ENCODE results near the gene CCL23.
"Not testable (repeated sequence)": the region's sequence is repeated elsewhere in the genome, so short reads cannot be mapped to it uniquely, and the experiment has no call there.

Gene CCL23

DNA sequence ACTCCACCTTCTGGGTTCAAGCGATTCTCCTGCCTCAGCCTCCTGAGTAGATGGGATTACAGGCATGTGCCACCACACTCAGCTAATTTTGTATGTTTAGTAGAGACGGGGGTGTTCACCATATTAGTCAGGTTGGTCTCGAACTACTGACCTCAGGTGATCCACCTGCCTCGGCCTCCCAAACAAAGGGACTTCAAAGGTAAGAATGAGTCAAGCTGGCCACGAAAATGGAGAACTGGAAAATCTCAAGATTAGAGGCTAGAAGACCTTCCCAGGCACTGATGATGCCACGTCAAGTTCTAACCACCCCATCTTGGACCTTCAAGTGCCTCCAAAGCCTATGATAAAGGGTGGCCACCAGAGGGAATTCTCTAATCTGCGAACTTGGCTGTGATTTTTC lies 15.1 kb downstream of the CCL23 start:
- DNase-seq = no peak

DNA sequence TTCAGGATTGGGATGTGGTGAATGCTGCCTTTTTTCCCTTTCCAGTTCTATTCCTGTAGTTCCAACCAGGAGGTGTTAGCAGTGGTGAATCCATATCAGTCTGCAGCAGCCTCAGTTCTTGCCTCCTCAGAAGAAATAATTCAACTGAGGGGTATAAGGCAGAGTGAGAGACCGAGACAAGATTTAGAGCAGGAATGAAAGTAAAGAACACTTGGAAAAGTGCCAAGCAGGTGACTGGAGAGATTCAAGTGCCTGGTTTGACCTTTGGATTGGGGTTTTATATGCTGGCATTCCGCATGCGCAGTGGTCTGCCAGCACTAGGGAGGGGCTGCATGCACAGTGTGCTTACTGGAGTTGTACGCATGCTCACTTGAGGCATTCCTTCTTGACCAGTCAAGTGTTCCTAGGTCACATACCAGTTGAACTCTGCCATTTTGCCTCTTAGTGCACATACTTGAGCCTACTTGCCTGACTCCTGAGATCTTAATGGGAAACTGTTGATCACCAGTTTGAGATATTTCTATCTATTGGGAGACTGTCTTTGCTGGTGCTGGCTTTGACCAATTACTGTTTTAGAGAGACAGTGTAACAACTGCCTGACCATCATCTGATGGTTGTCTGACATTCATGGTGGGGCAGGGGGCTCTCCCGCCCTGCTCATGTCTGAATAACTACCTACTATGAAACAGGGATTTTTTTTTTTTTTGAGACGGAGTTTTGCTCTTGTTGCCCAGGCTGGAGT lies 15.7 kb downstream of the CCL23 start:
- no peak for DNase-seq

DNA sequence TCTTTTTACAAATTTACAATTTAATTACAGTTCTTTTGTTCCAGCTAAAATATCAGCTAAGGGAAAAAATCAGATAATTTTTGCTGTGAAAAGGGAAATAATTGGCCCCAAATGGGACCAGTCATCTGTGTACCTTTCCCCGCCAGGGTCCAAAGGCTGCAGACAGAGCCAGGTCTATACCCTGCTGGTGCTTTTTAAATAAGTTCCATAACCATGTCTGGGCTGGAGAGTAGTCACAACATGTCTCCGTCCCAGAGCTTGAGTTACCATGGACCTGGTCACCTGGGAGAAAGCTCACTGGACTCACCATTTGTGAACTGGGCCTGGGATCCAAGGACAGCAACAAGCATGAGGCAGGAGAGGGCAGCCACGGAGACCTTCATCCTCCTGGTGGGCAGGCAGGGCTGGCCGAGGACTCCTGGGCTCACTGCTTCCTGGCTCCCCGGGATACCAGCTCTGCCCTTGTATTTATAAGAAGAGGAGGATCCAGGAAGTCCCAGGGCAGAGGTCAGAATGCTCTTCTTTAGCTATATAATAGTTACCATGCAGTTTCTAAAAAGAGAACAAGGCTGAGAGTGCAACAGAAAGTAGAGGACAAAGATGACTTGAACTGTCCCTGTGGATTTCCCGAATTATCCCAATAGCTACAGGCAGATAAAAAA lies 16.5 kb downstream of the CCL23 start, which contains the start of gene CCL15:
Gene CCL15, minus strand, starts transcription at position 444 of the 662 bp plus-strand sequence. Its CDS starts 61 bp downstream, at position 383.
- DNase-seq = no peak

DNA sequence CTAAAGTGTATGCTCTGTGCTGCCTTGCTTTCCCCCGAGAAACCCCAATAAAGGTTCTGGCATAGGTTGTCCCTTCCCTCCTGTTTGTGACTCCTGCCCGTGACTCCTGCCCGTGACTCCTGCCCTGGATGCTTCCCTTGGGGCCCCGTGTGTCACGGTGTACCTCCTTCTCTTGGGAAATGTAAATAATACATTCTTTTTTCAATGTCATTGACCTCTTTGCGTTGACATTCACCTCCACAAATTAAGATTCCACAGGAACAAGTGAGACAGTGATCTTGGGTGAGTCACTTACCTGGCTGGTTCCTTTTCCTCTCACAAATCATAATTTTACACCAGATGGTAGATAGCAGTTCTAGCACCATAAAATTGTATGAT lies 17.1 kb downstream of the CCL23 start:
- DNase-seq = no peak

DNA sequence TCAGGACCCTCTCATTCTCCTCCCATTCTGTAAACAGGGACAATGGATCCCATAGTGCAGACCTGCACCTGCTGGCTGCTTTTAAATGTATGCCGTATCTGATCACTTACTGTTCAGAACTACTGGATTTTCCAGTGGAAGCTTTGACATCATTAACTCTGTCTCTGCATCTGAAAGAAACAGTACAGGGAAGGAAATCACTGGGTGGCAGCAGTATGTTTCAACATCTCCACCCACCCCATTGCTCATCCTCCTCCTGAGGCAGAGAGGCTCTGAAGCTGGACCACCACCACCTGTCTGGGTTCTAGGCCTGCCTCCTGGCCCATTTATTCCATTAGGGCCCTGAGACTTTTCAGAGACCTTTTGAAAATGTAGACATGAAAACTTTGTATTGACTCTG lies 19.0 kb downstream of the CCL23 start:
- DNase-seq = no peak

DNA sequence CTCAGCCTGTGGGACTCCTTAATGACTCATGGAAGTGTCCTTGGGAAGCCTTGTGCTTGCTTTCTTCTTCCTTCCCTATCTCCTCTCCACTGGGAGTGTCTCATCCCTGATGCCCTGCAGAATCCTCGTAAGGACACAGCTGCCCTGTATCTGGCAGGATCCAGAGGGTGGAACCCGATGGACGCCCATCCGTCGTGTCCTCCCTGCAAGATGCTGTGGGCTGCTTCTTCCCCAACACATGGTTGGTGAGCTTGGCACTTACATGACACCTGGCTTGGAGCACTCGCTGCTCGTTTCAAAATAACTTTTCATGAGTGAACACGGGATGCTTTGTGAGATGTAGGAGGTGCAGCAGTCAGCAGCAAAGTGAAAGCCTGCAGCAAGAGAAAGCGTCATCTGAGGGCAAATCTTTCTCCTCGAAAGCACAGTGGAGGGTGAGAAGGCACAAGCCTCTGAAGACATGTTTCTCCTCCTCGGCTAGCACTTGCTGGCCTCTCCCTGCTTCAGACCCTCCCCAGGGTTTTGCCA lies 19.7 kb downstream of the CCL23 start:
- no peak for DNase-seq

DNA sequence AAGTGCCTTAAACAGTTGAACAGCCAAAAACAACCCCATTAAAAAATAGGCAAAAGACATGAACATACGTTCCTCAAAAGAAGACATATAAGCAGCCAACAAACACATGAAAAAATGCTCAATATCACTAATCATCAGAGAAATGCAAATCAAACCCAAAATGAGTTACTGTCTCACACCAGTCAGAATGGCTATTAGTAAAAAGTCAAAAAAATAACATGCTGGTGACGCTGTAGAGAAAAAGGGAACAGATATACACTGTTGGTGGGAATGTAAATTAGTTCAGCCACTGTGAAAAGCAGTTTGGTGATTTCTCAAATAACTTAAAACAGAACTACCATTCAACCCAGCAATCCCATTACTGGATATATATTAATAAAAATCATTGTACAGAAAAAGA lies 22.4 kb downstream of the CCL23 start:
- DNase-seq = not testable (repeated sequence)

DNA sequence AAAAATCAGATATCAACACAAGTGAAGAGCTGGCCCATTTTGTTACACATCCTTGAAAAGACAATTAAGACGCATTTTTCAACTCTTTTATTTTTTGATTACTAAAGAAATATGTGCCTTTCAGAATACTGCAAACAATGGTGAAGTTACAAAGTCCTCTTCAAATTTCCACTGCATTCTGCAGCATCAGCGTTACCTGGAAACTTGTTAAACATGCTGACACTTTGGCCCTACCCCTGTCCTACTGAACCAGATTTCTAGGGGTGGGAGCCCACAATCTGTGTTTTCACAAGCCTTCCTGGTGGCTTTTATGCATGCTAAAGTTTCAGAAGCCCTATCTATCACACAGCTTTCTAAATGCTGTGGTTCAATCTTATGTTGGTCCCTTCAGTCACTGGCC lies 26.7 kb downstream of the CCL23 start:
- DNase-seq = no peak

DNA sequence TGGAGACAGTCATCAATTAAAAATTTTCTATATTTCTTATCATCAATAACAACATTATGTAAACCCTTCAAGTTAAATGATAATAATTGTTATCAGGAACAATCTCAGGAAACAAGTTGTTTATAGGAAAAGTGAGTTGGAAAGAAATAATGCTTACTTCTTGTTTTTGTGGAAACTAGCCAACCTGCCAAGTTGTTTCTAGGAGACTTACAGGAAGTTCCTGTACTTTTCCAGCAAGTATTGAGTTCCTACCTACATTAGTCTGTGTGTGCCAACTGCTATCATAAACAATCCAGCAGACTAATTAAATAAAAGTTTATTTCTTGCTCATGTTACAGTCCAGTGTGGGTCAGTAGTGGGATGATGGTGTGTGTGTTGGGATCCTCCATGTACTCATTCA lies 29.6 kb downstream of the CCL23 start:
- DNase-seq = no peak

DNA sequence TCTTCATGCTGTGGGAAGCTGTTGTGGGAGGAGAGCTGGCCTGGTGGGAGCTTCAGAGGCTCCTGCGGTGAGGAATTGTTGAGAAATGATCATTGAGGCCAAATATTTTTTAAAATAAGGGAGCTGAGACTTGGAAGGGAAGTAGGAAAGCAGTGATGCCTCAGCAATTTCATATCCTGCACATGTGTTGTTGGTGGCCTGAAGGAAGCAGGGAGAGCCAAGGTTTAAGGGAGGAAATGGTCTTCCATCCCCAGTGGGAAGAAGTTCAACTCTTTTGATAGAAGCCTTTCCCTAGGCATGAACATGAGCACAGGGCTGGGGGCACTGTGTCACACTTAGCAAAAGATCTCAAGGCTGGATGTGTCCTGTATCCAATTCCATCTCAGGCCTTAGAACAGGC lies 31.1 kb downstream of the CCL23 start, which contains the start of gene CCL14:
Gene CCL14, minus strand, starts transcription at position 87 of the 400 bp plus-strand sequence. Its CDS starts 80 bp downstream, at position 7.
- DNase-seq = no peak

DNA sequence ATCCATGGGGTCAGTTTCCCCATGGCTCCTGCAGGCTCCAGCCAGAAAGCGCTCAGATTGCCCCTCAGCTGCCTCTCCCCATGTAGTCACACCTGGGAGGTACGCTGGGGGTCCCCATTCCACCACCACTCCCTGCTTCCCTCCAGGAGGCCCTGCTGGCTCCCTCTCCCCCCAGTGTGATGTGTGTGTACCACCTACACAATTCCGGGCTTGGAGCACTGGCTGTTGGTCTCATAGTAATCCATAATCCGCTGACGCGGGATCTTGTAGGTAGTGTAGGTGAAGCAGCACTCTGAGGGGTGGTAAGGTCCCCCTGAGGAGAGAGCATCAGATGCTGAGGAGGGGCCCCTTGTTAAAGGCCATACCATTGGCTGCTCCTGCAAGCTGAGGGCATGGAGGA lies 33.6 kb downstream of the CCL23 start:
- DNase-seq = no peak

DNA sequence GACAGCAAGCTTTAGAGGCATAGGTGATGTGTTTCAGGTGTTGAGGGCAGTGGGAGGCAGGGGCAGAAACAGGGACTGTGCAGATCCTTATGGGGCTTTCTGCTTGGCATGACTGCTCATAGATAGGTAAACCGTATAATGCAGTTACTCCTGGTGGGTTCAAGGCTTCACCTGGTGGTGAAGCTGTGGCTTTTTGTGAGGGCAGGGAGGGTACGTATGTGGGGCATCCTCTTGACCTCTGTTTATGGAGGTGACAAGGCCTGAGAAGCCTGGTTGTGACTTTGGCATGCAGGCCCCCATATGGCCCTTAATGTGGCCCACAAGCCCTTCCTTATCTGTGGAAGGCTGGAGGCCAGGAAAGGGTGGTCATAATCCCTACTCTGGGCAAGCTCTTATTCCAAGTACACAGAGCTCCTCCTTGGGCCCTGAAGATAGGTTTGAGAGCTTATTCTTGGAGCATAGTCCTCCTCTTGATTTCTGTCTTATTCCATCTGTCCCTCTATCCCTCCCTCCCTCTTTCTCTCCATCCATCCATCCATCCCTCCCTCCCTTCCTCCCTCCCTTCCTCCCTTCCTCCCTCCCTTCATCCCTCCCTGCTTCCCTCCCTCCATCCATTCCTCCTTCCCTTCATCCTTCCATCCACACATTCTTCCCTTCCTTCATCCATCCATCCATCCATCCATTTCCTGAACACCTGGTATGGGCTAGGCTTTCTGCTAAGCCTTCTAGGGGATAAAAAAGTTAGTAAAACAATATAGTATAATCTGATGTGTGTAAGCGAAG lies 35.2 kb downstream of the CCL23 start:
- no peak for DNase-seq

DNA sequence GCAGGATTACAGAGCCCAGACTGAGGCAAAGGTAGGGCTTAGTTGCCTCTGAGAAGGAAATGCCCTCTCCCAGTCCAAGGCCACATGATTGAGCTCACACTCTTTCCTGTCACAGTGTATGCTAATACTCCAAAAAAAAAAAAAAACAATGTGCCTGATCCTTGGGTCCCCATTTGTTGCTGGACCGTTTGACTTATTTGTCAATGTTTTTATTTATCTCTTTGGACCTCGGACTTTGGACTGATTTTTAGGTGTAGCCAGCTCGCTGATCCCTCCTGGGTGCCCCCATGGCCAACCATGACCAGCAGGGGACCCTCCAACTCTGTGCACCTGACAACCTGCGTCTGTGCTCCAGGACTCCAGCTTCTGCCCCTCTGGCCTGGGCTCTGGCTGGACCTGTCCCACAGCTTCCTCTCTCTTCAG lies 35.9 kb downstream of the CCL23 start:
- no peak for DNase-seq

DNA sequence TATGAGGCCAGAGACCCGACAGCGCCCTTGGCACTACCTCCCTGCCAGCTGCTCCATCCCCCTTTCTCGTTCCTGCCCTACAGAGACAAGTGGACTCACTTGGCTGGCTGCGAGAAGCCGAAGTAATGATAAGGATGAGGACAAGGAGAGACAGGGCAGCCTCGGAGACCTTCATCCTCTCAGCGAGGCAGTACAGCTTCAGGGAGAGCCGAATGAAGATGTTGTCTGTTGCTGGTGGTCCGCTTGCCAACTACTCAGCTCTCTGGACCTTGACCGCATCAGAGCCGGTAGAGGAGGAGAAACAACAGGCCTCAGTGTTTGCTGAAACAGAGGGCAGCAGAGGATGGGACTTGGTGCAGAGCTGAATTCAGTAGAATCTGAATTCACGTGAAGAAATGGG lies 36.5 kb downstream of the CCL23 start, which contains the start of gene CCL16:
Gene CCL16, minus strand, starts transcription at position 252 of the 400 bp plus-strand sequence. Its CDS starts 77 bp downstream, at position 175.
- DNase-seq = no peak

DNA sequence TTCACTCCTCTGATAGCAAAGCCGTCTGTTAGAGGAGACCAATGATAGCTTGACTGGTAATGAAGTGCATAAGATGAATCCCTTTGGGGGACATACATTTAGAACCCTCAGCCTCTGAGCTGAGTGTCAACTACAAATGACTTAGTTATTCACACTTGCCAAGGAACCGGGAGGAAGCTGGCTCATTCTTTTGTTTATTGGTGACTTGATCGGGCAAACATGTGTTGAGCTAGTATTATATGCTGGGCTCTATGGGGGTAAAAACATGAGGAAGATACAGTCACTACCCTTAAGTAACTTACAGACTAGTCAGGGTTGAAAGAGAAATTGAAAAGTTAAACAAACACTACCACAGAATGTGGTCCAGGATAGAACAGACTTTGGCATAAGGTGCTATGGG lies 39.4 kb downstream of the CCL23 start:
- DNase-seq = no peak

DNA sequence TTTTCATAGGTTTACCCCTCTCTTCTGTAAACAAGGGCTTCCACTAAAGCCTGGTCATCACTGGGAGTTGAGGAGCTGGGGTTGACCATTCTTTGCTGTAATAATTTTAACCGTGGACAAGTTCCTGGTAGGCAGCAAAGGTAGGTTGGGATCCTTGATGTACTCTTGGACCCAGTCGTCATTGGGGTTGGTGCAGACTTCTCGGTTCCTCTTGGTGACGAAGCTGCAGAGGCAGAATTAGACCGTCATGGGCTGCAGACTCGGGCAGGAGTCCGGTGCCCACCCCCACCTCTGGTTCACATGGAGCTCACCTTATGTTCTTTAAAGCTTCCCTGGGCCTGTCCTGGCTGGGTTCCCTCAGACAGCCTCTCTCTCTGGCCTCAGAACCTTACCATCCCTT lies 40.3 kb downstream of the CCL23 start:
- no peak for DNase-seq

DNA sequence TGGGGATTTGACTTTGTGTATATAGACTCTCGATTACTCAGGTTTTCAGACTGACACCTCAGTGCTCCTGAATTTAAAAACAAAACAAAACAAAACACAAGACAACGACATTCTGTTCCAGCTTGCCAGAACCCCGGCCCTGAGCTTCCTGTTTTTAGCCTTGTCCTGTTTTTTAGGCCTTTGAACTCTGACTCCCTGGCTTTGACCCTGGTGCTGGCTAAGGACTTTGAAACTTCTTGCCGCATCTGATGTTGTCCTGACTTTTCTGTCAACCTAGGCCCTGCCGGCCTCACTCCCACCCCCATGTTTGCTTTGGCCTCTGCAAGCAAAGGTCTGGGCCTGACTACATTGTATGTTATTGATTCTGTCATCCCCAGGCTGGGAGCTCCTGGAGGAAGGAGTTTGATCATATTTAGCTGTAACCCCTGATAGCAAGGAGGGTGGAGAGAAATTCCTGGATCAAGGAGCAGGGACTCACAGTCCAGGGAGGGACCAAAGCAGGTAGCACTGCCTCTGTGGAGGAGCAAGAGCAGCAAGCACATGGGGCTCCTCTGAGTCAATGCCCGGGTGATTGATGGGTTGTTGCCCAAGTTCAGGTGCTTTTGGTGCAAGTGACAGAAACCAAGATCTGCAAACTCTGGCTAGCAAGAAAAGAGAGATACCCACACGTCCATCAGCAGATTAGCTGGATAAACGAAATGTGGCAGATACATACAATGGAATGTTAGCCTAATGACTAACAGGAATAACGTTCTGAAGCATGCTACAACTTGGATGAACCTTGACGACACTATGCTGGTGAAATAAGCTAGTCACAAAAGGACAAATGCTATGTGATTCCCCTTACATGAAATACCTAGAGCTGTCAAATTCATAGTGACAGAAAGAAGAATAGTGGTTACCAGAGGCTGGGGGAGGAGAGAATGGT lies 44.2 kb downstream of the CCL23 start:
- no peak for DNase-seq

DNA sequence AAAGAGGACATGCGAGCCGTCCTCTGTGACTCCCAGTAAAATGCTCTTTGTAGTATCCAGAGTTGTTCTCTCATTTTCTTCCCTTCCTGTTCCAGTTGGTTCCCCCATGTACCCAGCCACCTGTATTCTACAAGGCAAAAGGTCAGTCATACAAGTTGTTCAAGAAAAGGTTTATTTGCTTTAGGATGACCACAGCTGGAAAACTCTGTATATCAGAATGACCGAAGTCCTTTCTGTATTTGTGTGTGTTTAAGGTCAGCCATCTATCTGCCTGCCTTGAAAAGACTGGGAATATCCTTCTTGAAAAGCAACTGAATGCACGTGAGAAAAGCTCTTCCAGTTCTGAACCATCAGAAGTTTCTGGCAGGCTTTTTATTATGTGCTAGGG lies 44.8 kb downstream of the CCL23 start:
- DNase-seq = no peak

DNA sequence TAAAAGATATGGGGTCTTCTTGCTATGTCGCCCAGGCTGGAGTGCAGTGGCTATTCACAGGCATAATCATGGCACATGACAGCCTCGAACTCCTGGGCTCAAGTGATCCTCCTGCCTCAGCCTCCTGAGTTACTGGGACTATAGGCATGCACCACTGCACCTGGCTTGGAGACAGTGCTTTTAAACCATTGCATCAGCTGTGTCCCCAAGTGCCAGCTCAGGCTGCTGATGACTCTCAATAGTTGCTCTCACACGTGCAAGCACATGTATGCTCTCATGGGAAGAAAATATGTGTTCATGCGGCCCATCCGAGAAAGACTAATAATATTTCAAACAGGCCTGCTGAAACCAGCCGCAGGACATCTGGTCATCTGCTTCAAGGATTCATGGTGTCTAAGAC lies 45.2 kb downstream of the CCL23 start:
- DNase-seq = no peak

DNA sequence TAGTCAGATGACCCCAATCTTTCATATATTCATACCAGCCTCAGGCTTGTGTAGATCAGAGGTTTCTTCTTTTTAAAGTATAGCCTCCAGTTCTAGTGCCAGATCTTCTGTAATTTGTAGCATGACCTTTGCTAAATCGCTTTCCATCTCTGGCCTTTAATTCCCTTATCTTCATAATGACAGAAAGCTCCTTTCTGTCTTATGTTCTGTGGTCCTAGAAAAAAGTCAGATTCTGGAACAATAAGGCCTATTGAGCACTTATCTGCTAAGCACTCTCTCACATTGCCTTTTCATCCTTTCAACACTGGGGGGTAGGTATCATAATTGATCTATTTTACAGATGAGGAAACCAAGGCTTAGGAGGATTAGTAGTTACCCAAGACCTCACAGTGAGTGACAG lies 45.7 kb downstream of the CCL23 start:
- no peak for DNase-seq

DNA sequence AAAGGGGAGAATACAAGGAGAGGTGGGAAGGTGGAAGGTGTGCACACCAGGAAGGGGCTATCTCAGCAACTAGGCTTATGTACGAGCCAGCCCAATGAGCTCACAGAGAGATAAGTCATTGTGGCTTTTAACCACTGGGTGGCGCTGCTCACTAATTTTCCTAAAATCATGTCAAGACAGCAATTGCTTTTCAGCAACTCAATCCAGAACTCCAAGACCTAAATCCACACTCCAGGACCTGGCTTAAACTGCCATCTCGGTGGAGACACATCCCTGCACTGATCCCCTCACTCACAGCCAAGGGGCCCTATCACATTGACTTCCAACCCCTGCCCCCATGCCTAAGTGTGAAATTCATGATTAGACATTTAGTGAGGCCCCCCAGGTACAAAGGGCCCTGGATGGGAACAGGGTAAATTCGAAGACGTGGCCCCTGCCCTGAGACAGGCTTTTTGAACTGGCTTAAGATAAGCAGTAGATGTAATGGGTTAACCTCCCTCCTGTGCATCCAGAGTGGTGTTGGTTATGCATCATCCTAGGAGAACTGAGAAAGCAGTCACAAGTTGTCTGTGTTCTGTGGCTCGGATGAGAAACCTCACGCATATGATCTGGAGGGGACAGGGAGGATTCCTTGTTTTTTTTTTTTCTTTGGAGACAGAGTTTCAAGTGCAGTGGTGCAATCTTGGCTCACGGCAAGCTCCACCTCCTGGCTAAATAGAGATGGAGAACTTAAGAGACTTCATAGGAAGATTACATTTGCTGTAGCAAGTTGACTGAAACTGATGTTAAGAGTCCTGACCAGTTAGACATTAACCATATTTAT lies 48.0 kb downstream of the CCL23 start:
- peak; percentile 52 for DNase-seq

All from activated T-cell treated with anti-CD3 and anti-CD28 coated beads for 4 hours (primary cell).